Fibroblast of peridontal ligament (primary cell): Measurements from ENCODE around the gene SBSN.
"Not testable (repeated sequence)": the region's sequence is repeated elsewhere in the genome, so short reads cannot be mapped to it uniquely, and the experiment has no call there.

ENCODE experiments used
- DNase-seq: peaks from one replicate; pipeline ENCODE4 v3.0.0-alpha.2; 2010; ENCODE audit errors: extremely low read depth

Gene SBSN

GRCh38 chr19:35507561-35507960 lies 20.6 kb downstream of the SBSN start:
- no peak for DNase-seq

GRCh38 chr19:35506011-35506410 lies 22.1 kb downstream of the SBSN start:
- no peak for DNase-seq

GRCh38 chr19:35502751-35503150 lies 25.4 kb downstream of the SBSN start:
- no peak for DNase-seq

- DNase-seq: no peak
Observed at GRCh38 chr19:35501684-35502083, 26.4 kb downstream of the SBSN start.

GRCh38 chr19:35500611-35501010 lies 27.5 kb downstream of the SBSN start:
- no peak for DNase-seq

GRCh38 chr19:35498984-35499527 lies 29.1 kb downstream of the SBSN start:
- no peak for DNase-seq

- no peak for DNase-seq
Observed at GRCh38 chr19:35498220-35498619, 29.9 kb downstream of the SBSN start.

GRCh38 chr19:35497406-35497805 lies 30.7 kb downstream of the SBSN start:
- no peak for DNase-seq

GRCh38 chr19:35495107-35496064 lies 32.7 kb downstream of the SBSN start:
- DNase-seq: peak; percentile 56

GRCh38 chr19:35493971-35494370 lies 34.1 kb downstream of the SBSN start:
- DNase-seq: no peak

GRCh38 chr19:35491836-35492360 lies 36.2 kb downstream of the SBSN start:
- DNase-seq: no peak

GRCh38 chr19:35490364-35490763 lies 37.7 kb downstream of the SBSN start, which contains the start of gene KRTDAP:
TSS of gene KRTDAP (minus strand) at chr19:35490464. CDS start at chr19:35490442, 22 bp downstream.
- DNase-seq: no peak

GRCh38 chr19:35488677-35489076 lies 39.4 kb downstream of the SBSN start:
- DNase-seq: no peak

GRCh38 chr19:35487656-35488182 lies 40.4 kb downstream of the SBSN start:
- no peak for DNase-seq

- no peak for DNase-seq
Observed at GRCh38 chr19:35486268-35486708, 41.8 kb downstream of the SBSN start.

- no peak for DNase-seq
Observed at GRCh38 chr19:35484252-35485036, 43.7 kb downstream of the SBSN start.

- no peak for DNase-seq
Observed at GRCh38 chr19:35483089-35483488, 45.0 kb downstream of the SBSN start.

- no peak for DNase-seq
Observed at GRCh38 chr19:35478794-35479677, 49.1 kb downstream of the SBSN start.

- DNase-seq: no peak
Observed at GRCh38 chr19:35476149-35476548, 52.0 kb downstream of the SBSN start.

- not testable (repeated sequence) for DNase-seq
Observed at GRCh38 chr19:35474594-35474993, 53.5 kb downstream of the SBSN start.

GRCh38 chr19:35474104-35474503 lies 54.0 kb downstream of the SBSN start:
- no peak for DNase-seq
